Astrocyte (in vitro differentiated cells and primary cell): ENCODE results near the gene FAM234A. TPM values are rescaled to one million over a fixed set of nuclear protein-coding genes. Genes with fewer than 3 reads are reported as not detected.

Source experiments
- DNase-seq: peaks from one replicate; pipeline ENCODE4 v3.0.0-alpha.2; 2010; ENCODE audit warnings: low read depth
- FAIRE-seq: peaks from 2 replicates; lab custom pipeline; 2011; peaks lifted over from hg19 to GRCh38; lab: Jason Lieb, UNC
- H2AFZ ChIP-seq: 2 replicates; pipeline ENCODE4 v1.6.0; 2012; ENCODE audit warnings: low read depth, low read length, inconsistent platforms
- H3K27ac ChIP-seq: 2 replicates; pipeline ENCODE4 v1.5.1; 2011; ENCODE audit warnings: low read depth, low read length, inconsistent platforms
- H3K27me3 ChIP-seq: 2 replicates; pipeline ENCODE4 v1.6.0; 2011; ENCODE audit warnings: low read length, inconsistent platforms; ENCODE audit not compliant: insufficient read depth
- H3K36me3 ChIP-seq: 2 replicates; pipeline ENCODE4 v1.5.1; 2011; ENCODE audit warnings: low read length, inconsistent platforms; ENCODE audit not compliant: insufficient read depth
- H3K4me1 ChIP-seq: 2 replicates; pipeline ENCODE4 v1.5.1; 2011; ENCODE audit warnings: low read length, inconsistent platforms; ENCODE audit not compliant: insufficient read depth
- H3K4me2 ChIP-seq: 2 replicates; pipeline ENCODE4 v1.6.0; 2012; ENCODE audit warnings: low read length, inconsistent platforms
- H3K4me3 ChIP-seq: 2 replicates; pipeline ENCODE4 v1.5.1; 2011; ENCODE audit warnings: low read depth, mild to moderate bottlenecking, low read length, inconsistent platforms; ENCODE audit not compliant: insufficient read depth
- H3K79me2 ChIP-seq: 2 replicates; pipeline ENCODE4 v1.6.0; 2012; ENCODE audit warnings: mild to moderate bottlenecking, low read length, inconsistent platforms; ENCODE audit not compliant: insufficient read depth
- H3K9ac ChIP-seq: 2 replicates; pipeline ENCODE4 v1.6.0; 2012; ENCODE audit warnings: mild to moderate bottlenecking, low read length, inconsistent platforms
- H3K9me3 ChIP-seq: 2 replicates; pipeline ENCODE4 v1.5.1; 2012; ENCODE audit warnings: low read depth, mild to moderate bottlenecking, low read length, inconsistent platforms; ENCODE audit not compliant: insufficient read depth
- H4K20me1 ChIP-seq: 2 replicates; pipeline ENCODE4 v1.6.0; 2012; ENCODE audit warnings: low read length, inconsistent platforms; ENCODE audit not compliant: insufficient read depth
- H3K27ac Mint-ChIP-seq: one replicate; pipeline ENCODE4 v1.8.0; 2021; ENCODE audit warnings: mild to moderate bottlenecking, mixed read lengths; ENCODE audit not compliant: unreplicated experiment
- H3K27me3 Mint-ChIP-seq: one replicate; pipeline ENCODE4 v1.8.0; 2021; ENCODE audit warnings: low read depth, mixed read lengths; ENCODE audit not compliant: unreplicated experiment
- H3K36me3 Mint-ChIP-seq: one replicate; pipeline ENCODE4 v1.8.0; 2021; ENCODE audit warnings: low read depth, mixed read lengths; ENCODE audit not compliant: unreplicated experiment
- H3K4me1 Mint-ChIP-seq: one replicate; pipeline ENCODE4 v1.8.0; 2021; ENCODE audit warnings: low read depth, mixed read lengths; ENCODE audit not compliant: unreplicated experiment
- H3K4me3 Mint-ChIP-seq: one replicate; pipeline ENCODE4 v1.8.0; 2021; ENCODE audit warnings: mild to moderate bottlenecking, moderate library complexity, mixed read lengths; ENCODE audit not compliant: unreplicated experiment
- H3K9me3 Mint-ChIP-seq: one replicate; pipeline ENCODE4 v1.8.0; 2021; ENCODE audit warnings: mild to moderate bottlenecking, mixed read lengths; ENCODE audit not compliant: unreplicated experiment
- CTCF ChIP-seq: IDR thresholded peaks from 2 replicates; pipeline ENCODE4 v1.5.1; 2011; ENCODE audit warnings: low read depth, mild to moderate bottlenecking, inconsistent platforms, low read length, moderate library complexity; ENCODE audit not compliant: insufficient read depth
- EZH2 ChIP-seq: IDR thresholded peaks from 2 replicates; pipeline ENCODE4 v1.6.1; 2012; ENCODE audit warnings: mild to moderate bottlenecking, low read length, inconsistent platforms; ENCODE audit not compliant: insufficient read depth
- total RNA-seq: library from RNA; stranded (reverse); gene quantifications from 2 replicates; pipeline ENCODE4 v1.2.1, GENCODE V29; 2021

The FAM234A gene
- total RNA-seq, 1 donor from 2014 or later, result 70.8 TPM

GRCh38 chr16:263182-263774 is 28.7 kb downstream of the FAM234A start:
- Histone ChIP-seq H3K9me3 (no peaks in the 10 kb centered on the region), H3K79me2 (no peaks in the 10 kb centered on the region), H3K36me3 (no peaks in the 10 kb centered on the region), H3K4me2 (no peak overlapping the region), H2AFZ (no peak overlapping the region), H3K4me3 (no peak overlapping the region), H3K9ac (no peak overlapping the region), H3K4me1 (no peaks in the 10 kb centered on the region), H3K27ac (no peak overlapping the region), H4K20me1 (no peaks in the 10 kb centered on the region), H3K27me3 (no peaks in the 10 kb centered on the region)
- DNase-seq (no peak), FAIRE-seq (no peak)
- Mint-ChIP-seq H3K4me1 (no peaks in the 10 kb centered on the region), H3K4me3 (no peak overlapping the region), H3K9me3 (no peaks in the 10 kb centered on the region), H3K36me3 (peaks cover 29% of the 10 kb centered on the region), H3K27me3 (peaks cover 2% of the 10 kb centered on the region), H3K27ac (no peak overlapping the region)
- TF ChIP-seq CTCF, result no peak
- no peak for TF ChIP-seq EZH2

GRCh38 chr16:263944-264343 is 29.3 kb downstream of the FAM234A start:
- FAIRE-seq (no peak), DNase-seq (no peak)
- Histone ChIP-seq H4K20me1 (no peaks in the 10 kb centered on the region), H3K79me2 (no peaks in the 10 kb centered on the region), H2AFZ (no peak overlapping the region), H3K36me3 (no peaks in the 10 kb centered on the region), H3K4me3 (no peak overlapping the region), H3K27ac (no peak overlapping the region), H3K27me3 (no peaks in the 10 kb centered on the region), H3K4me2 (no peak overlapping the region), H3K4me1 (no peaks in the 10 kb centered on the region), H3K9me3 (no peaks in the 10 kb centered on the region), H3K9ac (no peak overlapping the region)
- TF ChIP-seq EZH2 (no peak), CTCF (no peak)
- Mint-ChIP-seq H3K9me3 (no peaks in the 10 kb centered on the region), H3K36me3 (peaks cover 30% of the 10 kb centered on the region), H3K4me3 (no peak overlapping the region), H3K4me1 (no peaks in the 10 kb centered on the region), H3K27me3 (peaks cover 6% of the 10 kb centered on the region), H3K27ac (no peak overlapping the region)

GRCh38 chr16:264440-264951 is 29.9 kb downstream of the FAM234A start:
- Histone ChIP-seq H3K9ac (no peak overlapping the region), H3K4me3 (no peak overlapping the region), H3K4me2 (no peak overlapping the region), H3K36me3 (no peaks in the 10 kb centered on the region), H2AFZ (no peak overlapping the region), H3K9me3 (no peaks in the 10 kb centered on the region), H4K20me1 (no peaks in the 10 kb centered on the region), H3K27ac (no peak overlapping the region), H3K27me3 (no peaks in the 10 kb centered on the region), H3K79me2 (no peaks in the 10 kb centered on the region), H3K4me1 (no peaks in the 10 kb centered on the region)
- no peak for FAIRE-seq
- Mint-ChIP-seq H3K9me3 (no peaks in the 10 kb centered on the region), H3K36me3 (peaks cover 25% of the 10 kb centered on the region), H3K4me3 (no peak overlapping the region), H3K27me3 (peaks cover 6% of the 10 kb centered on the region), H3K4me1 (no peaks in the 10 kb centered on the region), H3K27ac (no peak overlapping the region)
- TF ChIP-seq EZH2, result no peak
- no peak for TF ChIP-seq CTCF
- no peak for DNase-seq
